HG03469 (cell line): Measurements from ENCODE around the gene TENT4A.
"Not testable (repeated sequence)": the region's sequence is repeated elsewhere in the genome, so short reads cannot be mapped to it uniquely, and the experiment has no call there.

Experiments used
- ATAC-seq: cut with Tn5 transposase; IDR thresholded peaks from one replicate; pipeline ENCODE4 v1.9.1; 2021; ENCODE audit warnings: mild to moderate bottlenecking, moderate library complexity, moderate number of reproducible peaks; ENCODE audit not compliant: unreplicated experiment

Gene TENT4A

DNA sequence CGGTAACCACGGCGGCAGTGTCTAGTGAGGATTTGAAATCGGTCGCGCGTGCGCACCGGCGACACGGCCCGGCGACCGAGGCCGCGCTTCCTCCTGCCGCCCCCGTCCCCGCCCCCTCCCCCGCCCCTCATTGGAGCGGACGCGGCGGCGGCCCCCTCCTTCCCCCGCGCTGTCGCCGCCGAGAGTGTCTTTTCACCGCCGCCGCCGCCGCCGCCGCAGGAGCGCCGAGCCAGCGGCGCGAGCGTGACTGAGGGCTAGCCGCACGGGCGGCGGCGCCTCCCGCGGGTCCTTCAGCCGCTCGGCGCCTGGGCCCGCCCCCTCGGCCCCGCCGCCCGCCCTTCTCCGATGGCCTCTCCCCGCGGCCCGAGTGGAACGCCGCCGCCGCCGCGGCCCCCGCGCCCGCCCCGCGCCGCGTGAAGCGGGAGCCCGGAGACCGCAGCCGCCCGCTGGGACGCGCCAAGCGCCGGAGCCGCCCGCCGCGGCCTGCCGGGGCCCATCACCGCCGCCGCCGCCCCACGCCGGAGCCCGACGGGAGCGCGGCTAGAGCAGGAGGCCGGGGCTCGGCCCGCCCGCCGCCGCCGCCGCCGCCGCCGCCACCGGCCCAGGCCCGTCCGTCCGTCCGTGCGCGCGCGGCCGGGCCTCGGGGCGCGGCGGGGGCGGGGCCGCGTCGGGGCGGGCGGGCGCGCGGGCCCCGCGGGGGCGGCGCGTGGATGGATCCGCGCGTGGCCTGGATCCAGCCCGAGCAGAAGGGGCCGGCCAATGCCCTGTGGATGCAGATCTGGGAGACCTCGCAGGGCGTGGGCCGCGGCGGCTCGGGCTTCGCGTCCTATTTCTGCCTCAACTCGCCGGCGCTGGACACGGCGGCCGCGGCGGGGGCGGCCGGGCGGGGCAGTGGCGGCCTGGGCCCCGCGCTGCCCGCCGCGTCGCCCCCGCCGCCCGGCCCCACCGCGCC, at the start of gene TENT4A:
Gene TENT4A, plus strand, starts transcription at position 159 of the 952 bp plus-strand sequence. Its CDS starts 552 bp downstream, at position 711.
- ATAC-seq, result no peak

DNA sequence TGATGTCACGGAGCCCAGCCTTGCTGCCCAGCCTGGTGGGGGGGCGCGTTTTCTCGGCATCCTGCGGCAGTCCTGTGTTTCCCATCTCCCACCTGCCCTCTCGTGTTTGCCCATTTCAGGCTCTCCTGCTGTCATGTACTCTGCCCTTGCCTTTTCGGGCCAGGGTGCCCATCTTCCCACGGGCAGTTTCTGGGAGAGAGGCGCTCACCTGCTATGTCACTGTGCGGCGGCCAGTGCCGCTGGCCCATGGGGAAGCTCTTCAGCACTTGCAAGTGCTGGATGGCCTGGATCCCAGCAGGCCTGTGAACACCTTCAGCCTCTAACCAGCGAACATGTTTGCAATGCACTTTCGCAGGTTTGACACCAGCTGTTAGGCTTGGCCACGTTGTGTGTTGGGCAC, 46.5 kb upstream of the TENT4A start:
- ATAC-seq, result no peak

DNA sequence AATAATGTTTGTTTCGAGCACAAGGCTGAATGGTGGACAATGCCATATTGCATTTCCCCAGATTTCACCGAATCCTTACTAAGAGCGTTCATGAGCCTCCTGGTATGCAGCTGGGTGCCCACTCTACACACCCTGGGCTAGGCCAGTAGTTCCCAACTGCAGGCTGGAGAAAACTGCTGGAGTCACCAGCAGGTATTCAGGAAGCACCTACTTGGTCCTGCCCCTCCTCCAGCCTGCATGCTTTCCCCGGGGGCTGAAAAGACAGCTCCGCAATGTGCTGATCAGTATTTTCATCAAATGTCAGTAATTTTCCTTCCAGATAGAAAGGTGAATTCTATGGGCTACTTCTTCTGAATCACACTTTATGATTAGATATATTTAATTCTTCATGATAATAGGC, 45.6 kb upstream of the TENT4A start:
- ATAC-seq, result no peak

DNA sequence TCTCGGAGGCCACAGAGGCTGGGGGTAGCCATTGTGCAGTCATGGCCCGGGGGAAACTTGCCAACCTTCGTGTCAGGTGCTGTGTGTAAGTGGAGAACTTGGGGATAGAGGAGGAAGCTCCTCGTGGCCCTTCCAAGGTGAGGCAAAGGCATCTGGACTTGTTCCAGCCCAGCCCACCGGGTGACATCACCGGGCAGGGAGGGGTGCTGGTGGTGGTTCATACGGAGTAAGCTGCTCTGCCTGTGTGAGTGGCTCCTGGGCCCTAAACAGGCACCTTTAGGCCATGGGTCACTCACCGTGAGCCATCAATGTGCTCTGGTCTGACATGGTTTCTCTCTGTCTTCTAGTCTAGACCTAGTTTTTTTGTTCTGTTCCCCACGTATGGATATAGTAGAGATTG, 44.5 kb upstream of the TENT4A start:
- ATAC-seq, result not testable (repeated sequence)

DNA sequence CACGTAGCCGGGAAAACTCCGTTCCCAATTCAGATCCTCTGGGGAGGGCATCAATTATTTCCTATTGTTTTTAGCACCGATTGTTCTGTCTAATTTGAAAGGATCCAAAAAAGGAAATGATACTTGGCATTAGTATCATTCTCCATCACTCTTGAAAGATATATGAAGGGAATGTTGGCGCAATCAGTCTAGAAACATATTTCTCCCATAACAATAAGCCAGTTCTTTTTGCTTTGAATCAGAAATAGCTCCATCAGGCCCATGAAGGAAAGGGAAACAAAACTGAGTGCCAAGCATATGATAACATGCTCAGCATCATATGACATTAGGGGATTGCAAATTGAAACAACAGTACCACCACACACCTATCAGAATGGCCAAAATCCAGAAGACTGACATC, 40.2 kb upstream of the TENT4A start:
- ATAC-seq, result no peak

DNA sequence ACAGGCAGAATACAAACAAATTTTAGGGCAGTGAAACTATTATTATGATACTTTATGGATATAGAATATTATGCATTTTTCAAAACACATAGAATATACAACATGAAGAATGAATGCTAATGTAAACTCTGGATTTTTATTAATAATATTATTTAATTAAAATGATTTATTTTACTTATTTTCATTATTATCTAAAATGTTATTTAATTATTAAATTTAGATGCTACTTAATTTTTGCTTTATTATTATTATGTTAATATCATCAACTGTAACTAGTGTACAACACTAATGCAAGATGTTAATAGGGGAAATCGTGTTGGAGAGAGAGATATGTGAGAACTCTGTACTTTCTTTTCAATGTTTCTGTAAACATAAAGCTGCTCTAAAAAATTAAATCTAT, 39.3 kb upstream of the TENT4A start:
- ATAC-seq, result no peak

DNA sequence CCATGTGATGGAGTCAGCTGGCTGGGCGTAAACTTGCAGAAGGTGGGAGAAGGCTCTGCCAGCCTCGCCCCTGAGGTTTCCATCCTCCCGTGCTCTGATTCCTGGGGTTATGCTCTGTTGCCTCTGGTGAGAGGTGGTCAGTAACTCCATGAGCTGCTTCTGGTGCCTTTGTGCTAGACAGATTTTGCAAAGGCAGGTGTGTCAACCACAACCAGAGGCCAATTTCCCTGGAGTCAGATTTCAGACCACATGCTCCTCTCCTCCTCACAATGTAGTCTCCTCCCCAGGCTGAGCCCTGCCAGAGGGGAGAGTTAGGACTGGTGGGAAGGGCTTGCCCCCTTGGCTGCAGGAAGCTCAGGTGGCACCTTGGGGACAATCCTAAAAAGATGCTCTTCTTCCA, 38.8 kb upstream of the TENT4A start:
- no peak for ATAC-seq

DNA sequence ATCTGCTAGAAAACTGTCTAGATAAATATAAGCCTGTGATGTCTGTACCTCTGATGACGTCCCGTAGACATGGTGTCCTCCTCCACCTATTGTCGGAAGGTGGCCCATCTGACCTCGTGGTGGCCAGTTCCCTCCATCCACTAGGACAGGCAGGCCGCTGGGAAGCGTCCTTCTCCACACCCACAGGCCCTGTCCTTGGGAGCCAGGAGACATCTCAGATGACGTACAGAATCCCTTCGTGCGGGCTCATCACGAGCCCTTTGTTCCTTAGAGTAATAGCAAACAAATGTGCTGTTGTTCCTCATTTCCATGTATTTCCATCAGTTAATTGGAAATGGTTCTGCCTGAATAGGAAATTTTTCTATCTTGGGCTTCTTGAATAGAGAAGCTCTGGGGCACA, 38.3 kb upstream of the TENT4A start:
- ATAC-seq, result no peak

DNA sequence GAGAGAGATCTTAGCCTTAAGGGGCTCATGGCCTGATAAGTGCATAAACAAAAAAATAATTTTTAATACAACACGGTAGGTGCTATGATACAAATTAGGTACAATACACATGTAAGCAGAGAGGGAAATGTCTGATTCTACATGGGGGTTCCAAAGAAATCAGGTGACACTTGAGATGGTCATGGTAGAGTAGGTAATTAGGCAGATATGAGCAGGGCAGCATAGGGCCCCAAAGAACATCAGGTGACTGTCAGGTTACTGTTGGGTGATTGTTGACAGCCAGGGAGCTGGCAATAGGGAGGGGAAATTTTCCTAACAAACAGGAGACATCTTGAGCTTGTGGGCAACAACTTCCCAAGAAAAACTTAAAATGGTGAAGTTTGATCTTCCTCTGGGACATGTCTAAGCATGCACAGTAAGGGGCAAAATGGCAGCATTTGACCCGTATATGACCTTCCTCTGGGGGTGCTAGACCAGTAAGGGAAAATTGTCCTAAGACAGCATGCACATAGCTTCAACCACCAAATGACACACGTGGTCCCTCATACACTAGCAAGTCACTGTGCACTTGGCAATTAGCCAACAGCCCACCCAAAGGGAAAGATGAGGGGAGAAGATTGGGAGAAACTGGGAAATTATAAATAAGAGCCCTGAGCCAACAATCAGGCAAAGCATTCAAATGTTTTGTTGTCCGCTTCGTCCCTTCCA, 37.3 kb upstream of the TENT4A start:
- no peak for ATAC-seq

DNA sequence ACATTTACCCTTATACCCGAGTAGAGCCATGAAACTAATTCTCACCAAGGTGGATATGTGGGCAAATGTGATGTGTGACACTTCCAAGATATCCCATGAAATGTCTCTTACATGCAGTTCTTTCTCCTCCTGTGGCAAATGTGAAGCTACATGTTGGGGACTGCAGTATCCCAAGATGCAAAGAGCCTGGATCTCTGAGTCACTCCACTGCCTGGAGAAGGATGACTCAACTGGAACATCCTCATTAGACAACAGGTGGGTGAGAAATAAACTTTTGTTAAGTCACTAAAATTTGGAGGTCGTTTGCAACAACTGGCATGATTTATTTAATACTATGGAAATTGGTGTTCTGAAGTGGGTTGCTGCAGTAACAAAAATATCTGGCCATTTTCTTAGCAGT, 36.5 kb upstream of the TENT4A start:
- no peak for ATAC-seq

DNA sequence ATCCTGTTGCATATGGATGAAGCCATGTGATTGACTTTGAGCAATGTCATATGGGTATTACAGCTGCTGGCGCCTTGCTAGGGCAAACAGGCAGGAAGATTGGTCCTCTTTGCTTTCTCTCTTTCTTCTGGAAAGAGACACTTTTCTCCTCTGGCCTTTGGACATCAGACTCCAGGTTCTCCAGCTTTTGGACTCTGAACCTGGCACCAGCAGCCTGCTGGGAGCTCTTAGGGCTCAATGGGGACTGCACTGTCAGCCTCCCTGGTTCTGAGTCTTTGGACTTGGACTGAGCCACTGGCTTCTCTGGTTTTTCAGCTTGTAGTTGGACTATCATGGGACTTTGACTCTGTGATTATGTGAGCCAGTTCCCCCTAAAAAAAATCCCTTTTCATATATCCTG, 34.8 kb upstream of the TENT4A start:
- no peak for ATAC-seq

DNA sequence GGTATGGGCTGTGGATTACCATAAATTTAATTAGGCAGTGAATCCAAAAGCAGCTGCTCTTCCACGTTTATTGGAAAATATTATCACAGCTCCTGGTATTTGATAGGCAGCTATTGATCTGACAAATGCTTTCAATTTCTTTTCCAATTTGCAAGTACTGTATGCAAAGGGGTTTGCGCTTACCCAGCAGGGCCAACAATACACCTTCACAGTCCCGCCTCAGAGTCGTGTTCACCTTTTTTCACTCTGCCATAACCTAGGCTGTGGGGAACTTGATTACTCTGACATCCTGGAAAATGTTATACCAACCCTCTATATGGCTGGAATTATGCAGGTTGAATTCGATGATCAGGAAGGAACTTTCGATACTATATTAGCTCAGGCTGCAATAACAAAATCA, 32.3 kb upstream of the TENT4A start:
- ATAC-seq, result no peak

DNA sequence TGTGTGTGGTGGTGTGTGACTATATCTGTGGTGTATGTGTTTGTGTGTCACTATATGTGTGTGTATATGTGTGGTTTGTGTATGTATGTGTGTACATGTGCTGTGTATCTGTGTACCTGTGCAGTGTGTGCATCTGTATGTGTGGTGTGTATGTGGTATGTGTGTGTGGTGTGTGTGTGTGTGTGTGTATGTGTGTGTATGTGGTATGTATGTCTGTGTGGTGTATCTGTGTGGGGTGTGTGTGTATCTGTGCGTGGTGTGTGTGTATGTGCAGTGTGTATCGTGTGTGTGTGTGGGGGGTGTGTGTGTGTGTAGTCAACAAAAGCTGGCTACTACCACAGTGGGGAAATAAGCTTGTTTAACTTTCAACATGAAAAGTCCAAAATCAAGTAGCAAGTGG, 31.6 kb upstream of the TENT4A start:
- no peak for ATAC-seq

DNA sequence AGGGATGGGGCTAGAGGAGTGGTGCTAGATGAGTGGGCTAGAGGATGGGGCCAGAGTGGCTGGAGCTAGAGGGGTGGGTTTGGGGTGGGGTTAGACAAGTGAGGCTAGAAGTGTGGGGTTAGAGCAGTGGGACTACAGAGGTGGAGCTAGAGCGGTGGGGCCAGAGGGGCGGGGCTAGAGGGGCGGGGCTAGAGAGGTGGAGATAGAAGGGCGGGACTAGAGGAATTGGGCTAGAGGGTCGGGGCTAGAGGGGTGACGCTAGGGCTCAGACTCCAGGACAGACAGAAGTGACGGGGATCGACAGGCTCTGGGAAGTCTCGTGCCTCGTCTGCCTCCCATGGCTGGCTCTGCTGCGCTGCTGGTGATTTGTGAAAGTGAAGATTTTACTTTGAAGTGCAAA, 31.0 kb upstream of the TENT4A start:
- no peak for ATAC-seq

DNA sequence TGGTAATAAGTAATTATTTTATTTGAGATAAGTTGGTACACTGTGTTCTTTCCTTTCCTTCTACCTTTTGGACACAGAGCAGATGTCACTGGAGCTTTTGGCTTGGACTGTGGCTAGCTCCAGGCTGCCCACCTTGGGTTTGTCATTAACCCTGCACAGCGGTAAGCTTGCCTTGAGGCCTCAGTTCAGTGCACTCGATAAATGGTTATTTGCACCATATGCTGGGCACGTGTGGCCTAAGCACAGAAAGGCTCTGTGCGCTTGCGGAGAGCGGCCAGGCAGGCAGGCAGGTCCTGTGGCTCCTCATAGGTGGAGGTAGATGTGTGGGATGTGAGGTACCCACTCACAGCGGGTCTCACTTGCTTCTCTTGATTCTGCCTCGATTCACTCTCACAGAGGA, 30.0 kb upstream of the TENT4A start:
- no peak for ATAC-seq

DNA sequence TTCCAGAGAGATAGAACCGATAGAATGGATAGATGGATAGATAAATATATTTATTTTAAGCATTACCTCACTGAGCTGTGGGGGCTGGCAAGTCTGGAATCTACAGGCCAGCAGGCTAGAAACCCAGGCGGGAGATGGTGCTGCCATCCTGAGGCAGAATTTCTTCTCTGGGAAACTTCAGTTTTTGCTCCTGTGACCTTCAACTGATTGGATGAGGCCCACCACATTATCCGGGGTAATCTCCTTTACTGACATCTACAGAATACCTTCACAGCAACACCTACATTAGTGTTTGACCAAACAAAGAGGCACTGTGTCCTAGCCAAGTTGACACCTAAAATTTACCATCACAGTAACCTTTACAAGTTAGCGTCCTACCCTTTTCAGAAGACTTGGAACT, 29.2 kb upstream of the TENT4A start:
- ATAC-seq, result no peak

DNA sequence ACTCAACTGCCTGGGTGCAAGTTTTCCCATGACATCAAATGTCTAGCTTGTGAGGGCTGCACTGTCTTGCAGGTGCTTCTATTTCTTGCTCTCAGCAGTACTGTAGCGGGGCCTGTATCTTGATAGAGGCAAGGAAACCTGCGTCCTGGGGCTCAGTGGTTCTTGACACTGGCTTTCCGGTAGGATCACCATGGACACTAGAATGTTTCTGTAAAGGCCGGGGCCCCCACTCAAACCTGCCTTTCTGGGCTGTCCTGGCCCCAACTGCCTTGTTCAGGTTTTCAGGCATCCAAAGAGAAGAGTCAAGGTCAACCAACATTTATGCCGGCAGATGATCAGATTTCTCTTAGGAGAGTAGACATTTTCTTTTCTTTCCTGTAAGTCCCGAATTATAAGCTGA, 26.7 kb upstream of the TENT4A start:
- ATAC-seq, result no peak

DNA sequence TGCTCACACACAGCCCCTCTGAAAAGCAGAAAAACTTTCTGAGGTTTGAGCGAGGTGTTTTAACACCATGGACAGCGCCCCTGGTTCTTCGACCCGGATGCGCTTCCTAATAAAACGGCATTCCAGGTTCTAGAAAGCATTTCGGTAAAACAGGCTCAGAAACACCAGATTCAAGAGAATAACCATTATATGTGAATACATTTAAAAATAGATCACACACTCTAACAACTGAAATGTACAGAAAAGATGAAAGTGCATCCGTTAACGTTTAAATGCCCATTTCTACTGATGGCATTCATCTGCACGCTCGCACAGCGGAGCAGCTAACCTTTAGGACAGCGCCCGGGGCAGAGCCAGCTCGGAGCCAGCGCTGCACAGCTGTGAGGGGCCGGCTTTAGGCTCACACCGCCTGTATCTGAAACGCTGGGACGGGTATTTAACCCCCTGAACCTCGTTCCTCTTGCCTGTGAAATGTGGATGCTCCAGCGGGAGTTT, 26.3 kb upstream of the TENT4A start:
- ATAC-seq, result no peak

DNA sequence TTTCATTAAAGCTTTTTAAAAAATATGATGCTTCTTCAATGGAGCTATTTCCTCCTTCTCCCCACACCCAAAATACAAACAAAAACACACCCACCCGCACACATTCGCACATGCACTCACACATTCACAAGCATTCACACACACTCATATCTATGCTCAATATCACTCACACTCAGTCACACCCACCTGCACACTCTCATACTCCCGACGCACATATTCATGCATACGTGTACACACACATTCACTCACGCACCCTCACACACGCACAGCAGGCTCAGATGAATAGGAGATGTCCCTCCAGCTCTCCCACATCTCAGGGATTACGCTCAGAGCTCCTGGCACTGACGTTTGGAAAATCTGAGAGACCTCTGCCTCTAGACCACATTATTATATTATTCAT, 25.7 kb upstream of the TENT4A start:
- no peak for ATAC-seq

DNA sequence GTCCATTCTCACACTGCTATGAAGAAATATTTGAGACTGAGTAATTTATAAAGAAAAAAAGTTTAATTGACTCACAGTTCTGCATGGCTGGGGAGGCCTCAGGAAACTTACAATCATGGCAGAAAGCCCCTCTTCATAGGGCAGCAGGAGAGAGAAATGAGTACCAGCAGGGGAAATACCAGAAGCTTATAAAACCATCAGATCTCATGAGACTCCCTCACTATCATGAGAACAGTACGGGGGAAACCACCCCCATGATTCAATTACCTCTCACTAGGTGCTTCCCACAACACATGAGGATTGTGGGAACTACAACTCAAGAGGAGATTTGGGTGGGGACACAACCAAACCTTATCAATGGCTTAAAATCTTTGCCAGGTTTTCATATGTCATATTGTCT, 20.3 kb upstream of the TENT4A start:
- no peak for ATAC-seq

DNA sequence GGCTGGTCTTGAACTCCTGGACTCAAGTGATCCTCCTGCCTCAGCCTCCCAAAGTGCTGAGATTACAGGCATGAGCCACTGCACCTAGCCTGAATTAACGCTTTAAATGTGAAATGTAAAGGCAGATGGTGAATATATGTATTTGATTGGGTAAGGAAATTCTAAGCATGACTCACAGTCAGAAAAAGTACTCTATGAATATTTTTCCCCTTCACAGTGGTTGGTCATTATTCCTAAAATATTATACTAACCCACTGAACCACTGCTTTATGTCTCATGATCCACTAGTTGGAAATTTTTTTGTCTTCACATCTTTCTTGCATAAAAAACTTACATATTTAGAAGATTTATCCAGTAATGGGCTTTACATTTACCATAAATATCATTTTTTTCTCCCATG, 14.5 kb upstream of the TENT4A start:
- no peak for ATAC-seq

DNA sequence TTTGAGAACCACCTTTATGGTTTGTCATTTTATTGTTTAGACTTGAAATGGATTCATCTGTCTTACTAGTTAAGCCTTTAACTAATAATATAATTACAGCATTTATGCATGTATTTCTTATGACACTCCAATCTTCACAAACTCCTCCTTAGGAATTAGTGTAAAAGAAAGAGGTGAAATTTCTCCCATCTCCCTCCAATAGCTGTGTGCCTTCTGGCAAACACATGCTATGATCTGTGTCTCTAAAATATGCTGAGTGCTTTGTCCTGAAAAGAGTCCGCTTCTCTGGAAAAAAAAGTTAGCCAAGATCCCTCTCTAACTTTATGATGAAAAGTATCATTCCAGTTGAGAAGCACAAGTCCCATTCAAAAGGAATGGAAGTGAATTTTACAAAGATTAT, 13.9 kb upstream of the TENT4A start:
- ATAC-seq, result no peak
